ENCODE results near the gene OSCAR. TPM values are rescaled to one million over a fixed set of nuclear protein-coding genes. Genes with fewer than 3 reads are reported as not detected.

OSCAR gene
- total RNA-seq, 1 donor from 2014 or later = 0.79 TPM

- TF ChIP-seq, protein P1, sequence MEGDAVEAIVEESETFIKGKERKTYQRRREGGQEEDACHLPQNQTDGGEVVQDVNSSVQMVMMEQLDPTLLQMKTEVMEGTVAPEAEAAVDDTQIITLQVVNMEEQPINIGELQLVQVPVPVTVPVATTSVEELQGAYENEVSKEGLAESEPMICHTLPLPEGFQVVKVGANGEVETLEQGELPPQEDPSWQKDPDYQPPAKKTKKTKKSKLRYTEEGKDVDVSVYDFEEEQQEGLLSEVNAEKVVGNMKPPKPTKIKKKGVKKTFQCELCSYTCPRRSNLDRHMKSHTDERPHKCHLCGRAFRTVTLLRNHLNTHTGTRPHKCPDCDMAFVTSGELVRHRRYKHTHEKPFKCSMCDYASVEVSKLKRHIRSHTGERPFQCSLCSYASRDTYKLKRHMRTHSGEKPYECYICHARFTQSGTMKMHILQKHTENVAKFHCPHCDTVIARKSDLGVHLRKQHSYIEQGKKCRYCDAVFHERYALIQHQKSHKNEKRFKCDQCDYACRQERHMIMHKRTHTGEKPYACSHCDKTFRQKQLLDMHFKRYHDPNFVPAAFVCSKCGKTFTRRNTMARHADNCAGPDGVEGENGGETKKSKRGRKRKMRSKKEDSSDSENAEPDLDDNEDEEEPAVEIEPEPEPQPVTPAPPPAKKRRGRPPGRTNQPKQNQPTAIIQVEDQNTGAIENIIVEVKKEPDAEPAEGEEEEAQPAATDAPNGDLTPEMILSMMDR (IDR thresholded peaks at IDR 0.05; ENCODE audit: insufficient read depth, low read length, severe bottlenecking) = no peak
- Histone ChIP-seq H3K36me3 (ENCODE audit: control insufficient read depth, insufficient read depth, low read length) (no peaks in the 10 kb centered on the region), H3K4me3 (ENCODE audit: low read depth, low read length) (no peak within 1 kb of the TSS), H3K27me3 (ENCODE audit: control insufficient read depth, insufficient read depth, low read length) (no peaks in the 10 kb centered on the region)
- DNase-seq (ENCODE audit: low read depth) = no peak
- FAIRE-seq = no peak
Observed at GRCh38 chr19:54081032-54081431, 19.6 kb downstream of the OSCAR start, which contains the start of gene TARM1. TSS of gene TARM1 (minus strand) at chr19:54081365. CDS start at chr19:54081340, 25 bp downstream.

- TF ChIP-seq, protein P1 (IDR thresholded peaks at IDR 0.05; ENCODE audit: insufficient read depth, low read length, severe bottlenecking) = no peak
- no peak for FAIRE-seq
- no peaks in the 10 kb centered on the region for H3K36me3 ChIP-seq (ENCODE audit: control insufficient read depth, insufficient read depth, low read length)
- no peaks in the 10 kb centered on the region for H3K27me3 ChIP-seq (ENCODE audit: control insufficient read depth, insufficient read depth, low read length)
- H3K4me3 ChIP-seq (ENCODE audit: low read depth, low read length) = no peak overlapping the region
- DNase-seq (ENCODE audit: low read depth) = no peak
Observed at GRCh38 chr19:54077334-54077733, 23.3 kb downstream of the OSCAR start.

DNA sequence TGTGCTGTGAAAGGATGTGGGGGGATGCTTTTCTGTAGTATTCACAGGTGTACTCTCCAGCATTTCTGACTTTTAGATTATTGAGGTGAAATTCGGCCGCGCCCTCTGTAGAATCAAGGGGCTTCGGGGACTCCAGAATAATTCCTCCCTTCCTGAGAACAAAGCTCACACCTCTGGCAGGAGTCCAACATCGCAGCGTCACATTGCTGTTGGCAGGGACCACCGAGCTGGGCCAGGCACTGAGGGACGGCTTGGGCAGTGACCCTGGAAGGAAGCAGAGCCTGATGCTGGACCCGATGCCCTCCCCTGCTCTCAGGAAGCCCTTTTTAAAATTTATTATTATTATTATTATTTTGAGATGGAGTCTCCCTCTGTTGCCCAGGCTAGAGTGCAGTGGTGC lies 25.8 kb downstream of the OSCAR start:
- Histone ChIP-seq H3K27me3 (ENCODE audit: control insufficient read depth, insufficient read depth, low read length) (no peaks in the 10 kb centered on the region), H3K36me3 (ENCODE audit: control insufficient read depth, insufficient read depth, low read length) (no peaks in the 10 kb centered on the region), H3K4me3 (ENCODE audit: low read depth, low read length) (no peak overlapping the region)
- TF ChIP-seq, protein P1 (IDR thresholded peaks at IDR 0.05; ENCODE audit: insufficient read depth, low read length, severe bottlenecking) = no peak
- FAIRE-seq (no peak), DNase-seq (ENCODE audit: low read depth) (no peak)

- TF ChIP-seq, protein P1 (IDR thresholded peaks at IDR 0.05; ENCODE audit: insufficient read depth, low read length, severe bottlenecking) = no peak
- FAIRE-seq (no peak), DNase-seq (ENCODE audit: low read depth) (no peak)
- H3K27me3 ChIP-seq (ENCODE audit: control insufficient read depth, insufficient read depth, low read length) = no peaks in the 10 kb centered on the region
- H3K4me3 ChIP-seq (ENCODE audit: low read depth, low read length) = no peak overlapping the region
- no peaks in the 10 kb centered on the region for H3K36me3 ChIP-seq (ENCODE audit: control insufficient read depth, insufficient read depth, low read length)
Observed at GRCh38 chr19:54073829-54074228, 26.8 kb downstream of the OSCAR start.

DNA sequence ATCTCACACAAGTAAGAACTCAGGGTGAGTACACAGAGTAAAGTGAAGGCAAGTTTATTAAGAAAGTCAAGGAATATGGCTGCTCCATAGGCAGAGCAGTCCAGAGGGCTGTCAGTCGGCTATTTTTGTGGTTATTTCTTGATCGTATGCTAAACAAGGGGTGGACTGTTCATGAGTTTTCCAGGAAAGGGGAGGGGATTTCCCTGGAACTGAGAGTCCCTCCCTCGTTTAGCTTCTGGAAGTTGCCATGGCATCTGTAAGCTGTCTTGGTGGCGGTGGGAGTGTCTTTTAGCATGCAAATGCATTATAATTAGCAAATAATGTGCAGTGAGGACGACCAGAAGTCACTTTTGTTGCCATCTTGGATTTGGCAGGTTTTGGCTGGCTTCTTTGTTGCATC lies 31.1 kb downstream of the OSCAR start:
- DNase-seq (ENCODE audit: low read depth) (no peak), FAIRE-seq (no peak)
- H3K4me3 ChIP-seq (ENCODE audit: low read depth, low read length) = no peak overlapping the region
- no peaks in the 10 kb centered on the region for H3K36me3 ChIP-seq (ENCODE audit: control insufficient read depth, insufficient read depth, low read length)
- TF ChIP-seq, protein P1 (IDR thresholded peaks at IDR 0.05; ENCODE audit: insufficient read depth, low read length, severe bottlenecking) = no peak
- H3K27me3 ChIP-seq (ENCODE audit: control insufficient read depth, insufficient read depth, low read length) = no peaks in the 10 kb centered on the region
